ENCODE data around the gene PKIB. TPM values are rescaled to one million over a fixed set of nuclear protein-coding genes. Genes with fewer than 3 reads are reported as not detected.

PKIB gene
- total and polyA plus RNA-seq, 2 of the 4 experiments (the other 2 are of a cell fraction) = 6.3 to 13.1 TPM

DNA sequence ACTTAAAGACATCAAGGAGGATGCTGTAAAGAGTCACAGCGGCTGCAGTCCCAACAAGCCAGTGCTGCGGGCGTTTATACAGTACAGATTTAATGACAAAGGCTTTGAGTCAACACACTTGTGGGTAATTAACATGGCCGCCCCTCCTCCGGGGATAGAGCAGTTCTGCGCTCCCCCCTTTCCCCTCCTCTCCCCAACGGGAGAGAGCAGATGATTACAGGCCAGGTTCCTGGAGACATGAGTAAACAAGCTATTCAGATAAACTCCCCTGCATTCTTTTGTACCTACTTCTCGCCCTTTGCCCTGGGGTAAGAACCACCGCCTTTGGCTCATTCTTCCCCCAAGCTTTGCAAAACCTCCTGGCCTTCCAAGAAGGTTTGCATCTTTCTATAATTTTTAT, 145.7 kb downstream of the PKIB start:
- CTCF ChIA-PET = no interaction called here
- Histone ChIP-seq H3K4ac (ENCODE audit: low read depth, low read length) (no peak overlapping the region), H2BK20ac (ENCODE audit: low read depth, low read length) (no peak overlapping the region), H2BK15ac (ENCODE audit: low read depth, low read length) (no peak overlapping the region), H2AK9ac (replicated peaks; ENCODE audit: low read depth, low read length, poor library complexity) (no peak overlapping the region), H2AFZ (replicated peaks; ENCODE audit: low read length, poor library complexity) (no peak overlapping the region), H3K27me3 (ENCODE audit: control insufficient read depth, insufficient read depth, low read length) (no peaks in the 10 kb centered on the region), H3K9ac (ENCODE audit: low read depth, low read length) (no peak overlapping the region), H3K14ac (replicated peaks; ENCODE audit: low read depth, low read length) (no peak overlapping the region), H3K18ac (ENCODE audit: low read depth, low read length) (no peak overlapping the region), H2AK5ac (ENCODE audit: low read depth, low read length) (no peak overlapping the region), H4K8ac (ENCODE audit: low read depth in 2 of 2, low read length in 2 of 2) (no peak overlapping the region), H2BK120ac (ENCODE audit: low read depth, low read length) (no peak overlapping the region), H2BK5ac (ENCODE audit: low read depth, low read length, poor library complexity, severe bottlenecking) (no peak overlapping the region), H3K79me1 (ENCODE audit: low read depth in 1 of 2, low read length in 2 of 2) (no peaks in the 10 kb centered on the region), H4K5ac (ENCODE audit: low read depth, low read length) (no peak overlapping the region), H3K4me3 (ENCODE audit: insufficient read depth, low read depth, low read length) (no peak overlapping the region), H3K9me1 (ENCODE audit: insufficient read depth, low read length) (no peaks in the 10 kb centered on the region), H3K36me3 (ENCODE audit: control insufficient read depth, insufficient read depth, low read length) (no peaks in the 10 kb centered on the region), H3K4me2 (ENCODE audit: low read depth, low read length) (no peak overlapping the region), H3K23ac (ENCODE audit: low read depth, low read length) (no peak overlapping the region), H3K9me3 (ENCODE audit: control insufficient read depth, insufficient read depth, low read length) (no peaks in the 10 kb centered on the region), H4K20me1 (ENCODE audit: insufficient read depth, low read length) (no peaks in the 10 kb centered on the region), H3K4me1 (ENCODE audit: control insufficient read depth, insufficient read depth, low read length) (peaks cover 2% of the 10 kb centered on the region; the same call in 1 of the 2 replicates), H3K27ac (ENCODE audit: insufficient read depth, low read length) (no peak overlapping the region), H3K56ac (ENCODE audit: extremely low read depth, insufficient read depth, low read length) (no peak overlapping the region), H4K91ac (ENCODE audit: insufficient read depth, low read depth, low read length) (no peak overlapping the region)
- ATAC-seq (ENCODE audit: low read depth) (no peak), DNase-seq (no peak)
- POLR2A ChIA-PET (ENCODE audit: unreplicated experiment) = no interaction called here
- in situ Hi-C loops (cut with MboI; ENCODE audit: low sequenced_read_pairs) = no loop called here
- WGBS, 2 experiments (ENCODE audit: extremely low coverage in 2 of 2, insufficient read length in 1 of 2) = no CpG with 5 or more reads among the region's 9 CpGs
- TF ChIP-seq CHD1 (IDR thresholded peaks at IDR 0.05; ENCODE audit: low read depth, low read length) = no peak
- no peak for TF ChIP-seq NFE2L2 (IDR thresholded peaks at IDR 0.05; ENCODE audit: low read depth, low read length)
- no peak for TF ChIP-seq FOS (IDR thresholded peaks at IDR 0.05; ENCODE audit: low read depth, low read length)
- no peak for TF ChIP-seq MAZ (IDR thresholded peaks at IDR 0.05; ENCODE audit: borderline replicate concordance, low read depth, low read length)
- no peak for TF ChIP-seq BHLHE40 (IDR thresholded peaks at IDR 0.05; ENCODE audit: low read depth, low read length)
- no peak for TF ChIP-seq CEBPB (IDR thresholded peaks at IDR 0.05; ENCODE audit: low read depth, low read length)
- no peak for TF ChIP-seq RAD21 (IDR thresholded peaks at IDR 0.05; ENCODE audit: low read length)
- TF ChIP-seq, protein P1, sequence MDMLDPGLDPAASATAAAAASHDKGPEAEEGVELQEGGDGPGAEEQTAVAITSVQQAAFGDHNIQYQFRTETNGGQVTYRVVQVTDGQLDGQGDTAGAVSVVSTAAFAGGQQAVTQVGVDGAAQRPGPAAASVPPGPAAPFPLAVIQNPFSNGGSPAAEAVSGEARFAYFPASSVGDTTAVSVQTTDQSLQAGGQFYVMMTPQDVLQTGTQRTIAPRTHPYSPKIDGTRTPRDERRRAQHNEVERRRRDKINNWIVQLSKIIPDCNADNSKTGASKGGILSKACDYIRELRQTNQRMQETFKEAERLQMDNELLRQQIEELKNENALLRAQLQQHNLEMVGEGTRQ (IDR thresholded peaks at IDR 0.05; ENCODE audit: low read depth, low read length) = no peak
- TF ChIP-seq POLR2A (IDR thresholded peaks at IDR 0.05; ENCODE audit: low read depth, low read length) = no peak
- dilution Hi-C loops (cut with HindIII; ENCODE audit: low sequenced_read_pairs, unreplicated experiment) = no loop called here
- intact Hi-C loops (cut with micrococcal nuclease) = no loop called here
- no TSS peak for BruUV-seq (replicated peaks)

All from IMR-90 (cell line).